NCI-H345 treated with DMSO at 0.1 percent for 48 hours (cell line): ENCODE measurements around the gene FNDC3B.
"Not testable (repeated sequence)": the region's sequence is repeated elsewhere in the genome, so short reads cannot be mapped to it uniquely, and the experiment has no call there.

Source experiments
- DNase-seq: peaks from one replicate; lab custom pipeline; 2025; ENCODE audit not compliant: unreplicated experiment; lab: John Stamatoyannopoulos, UW

Gene FNDC3B

DNA sequence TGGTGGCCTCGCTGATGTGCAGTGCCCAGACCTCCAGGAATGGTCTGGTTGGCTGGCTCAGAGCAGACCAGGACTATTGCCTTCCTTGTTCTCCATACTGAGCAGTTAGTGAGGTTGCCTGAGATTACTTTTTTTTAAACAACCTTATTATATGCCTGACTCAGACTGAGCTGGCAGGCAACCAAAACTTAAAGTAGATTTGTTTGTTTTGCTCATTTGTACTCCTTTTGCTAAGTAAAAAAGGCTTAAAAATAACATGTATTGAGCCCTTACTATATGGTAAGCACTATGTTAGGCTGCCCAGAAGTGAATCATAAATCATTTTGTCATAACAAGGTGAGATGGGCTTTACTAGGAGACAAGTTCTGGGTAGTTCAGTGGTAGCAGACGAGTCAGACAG lies 316.5 kb downstream of the FNDC3B start:
- DNase-seq: no peak

GRCh38 chr3:172356427-172356826 lies 317.0 kb downstream of the FNDC3B start:
- DNase-seq: no peak

DNA sequence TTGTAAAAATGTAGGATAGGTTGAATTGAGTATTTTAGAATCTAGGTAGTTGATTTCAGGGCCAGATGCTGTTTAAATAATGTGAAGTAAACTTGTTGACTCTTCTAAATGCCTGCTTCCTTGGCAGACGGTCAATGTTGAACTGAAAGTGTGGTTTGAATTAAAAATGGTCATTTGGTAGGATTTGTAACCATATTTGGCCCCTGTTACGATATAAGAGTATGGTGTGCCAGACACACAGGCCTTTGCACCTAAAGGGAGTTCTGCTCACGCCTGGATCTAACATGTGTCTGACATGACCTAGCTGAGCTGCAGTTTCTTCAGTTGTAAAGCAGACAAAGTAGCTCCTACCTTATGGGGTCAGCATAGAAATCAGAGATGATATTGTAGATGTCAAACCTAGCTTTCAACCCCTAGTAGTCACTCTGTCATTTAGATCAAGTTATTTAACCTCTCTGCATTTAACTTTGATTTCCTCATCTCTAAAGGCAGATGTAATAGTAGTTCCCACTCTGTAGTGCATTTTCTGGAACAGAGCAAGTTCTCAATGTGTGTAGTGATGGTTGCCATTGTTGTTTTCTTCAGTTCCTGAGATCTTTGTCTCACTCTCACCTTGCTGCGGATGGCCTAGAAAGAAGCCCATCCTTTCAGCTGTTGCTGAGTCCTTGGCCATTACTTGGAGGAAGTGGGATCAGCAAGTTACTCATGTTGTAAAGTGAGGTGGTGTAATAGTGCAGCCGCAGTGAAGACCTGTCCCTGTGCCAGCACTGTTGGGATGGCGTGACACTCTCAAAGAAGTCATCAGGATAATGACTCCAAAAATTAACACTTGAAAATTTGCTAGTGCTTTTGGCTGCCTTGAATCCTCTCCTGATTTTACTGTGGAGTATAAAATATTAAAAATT lies 318.7 kb downstream of the FNDC3B start:
- no peak for DNase-seq

GRCh38 chr3:172359231-172359630 lies 319.9 kb downstream of the FNDC3B start:
- no peak for DNase-seq

DNA sequence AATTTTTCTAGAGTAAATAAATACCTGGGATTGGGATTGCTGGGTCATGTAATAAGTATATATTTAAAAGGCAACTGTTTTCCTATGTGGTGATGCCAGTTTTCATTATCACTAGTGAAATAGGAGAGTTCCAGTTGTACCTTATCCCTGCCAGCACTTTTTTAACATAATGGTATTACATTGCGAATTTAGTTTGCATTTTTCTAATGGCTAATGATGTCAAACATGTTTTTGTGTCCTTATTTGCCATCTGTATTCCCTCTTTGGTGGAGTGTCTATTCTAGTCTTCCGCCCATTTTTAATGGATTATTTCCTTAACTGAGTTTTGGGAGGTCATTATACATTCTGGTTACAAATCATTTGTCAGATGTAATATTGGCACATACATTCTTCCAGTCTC lies 320.6 kb downstream of the FNDC3B start:
- DNase-seq: no peak

DNA sequence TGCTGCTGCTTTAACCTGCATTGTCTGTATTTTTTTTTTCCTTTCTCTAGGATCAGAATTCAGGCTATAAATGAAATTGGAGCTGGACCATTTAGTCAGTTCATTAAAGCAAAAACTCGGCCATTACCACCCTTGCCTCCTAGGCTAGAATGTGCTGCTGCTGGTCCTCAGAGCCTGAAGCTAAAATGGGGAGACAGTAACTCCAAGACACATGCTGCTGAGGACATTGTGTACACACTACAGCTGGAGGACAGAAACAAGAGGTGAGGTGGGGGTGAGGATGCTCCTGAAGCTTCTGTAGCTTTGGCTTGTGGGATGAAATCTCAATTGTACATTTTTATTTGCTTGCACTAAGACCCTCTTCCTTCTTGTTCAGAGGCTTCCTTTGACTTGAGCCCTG lies 323.2 kb downstream of the FNDC3B start:
- no peak for DNase-seq

- DNase-seq: no peak
Observed at GRCh38 chr3:172364374-172365027, 325.1 kb downstream of the FNDC3B start.

- DNase-seq: no peak
Observed at GRCh38 chr3:172365028-172365567, 325.7 kb downstream of the FNDC3B start.

DNA sequence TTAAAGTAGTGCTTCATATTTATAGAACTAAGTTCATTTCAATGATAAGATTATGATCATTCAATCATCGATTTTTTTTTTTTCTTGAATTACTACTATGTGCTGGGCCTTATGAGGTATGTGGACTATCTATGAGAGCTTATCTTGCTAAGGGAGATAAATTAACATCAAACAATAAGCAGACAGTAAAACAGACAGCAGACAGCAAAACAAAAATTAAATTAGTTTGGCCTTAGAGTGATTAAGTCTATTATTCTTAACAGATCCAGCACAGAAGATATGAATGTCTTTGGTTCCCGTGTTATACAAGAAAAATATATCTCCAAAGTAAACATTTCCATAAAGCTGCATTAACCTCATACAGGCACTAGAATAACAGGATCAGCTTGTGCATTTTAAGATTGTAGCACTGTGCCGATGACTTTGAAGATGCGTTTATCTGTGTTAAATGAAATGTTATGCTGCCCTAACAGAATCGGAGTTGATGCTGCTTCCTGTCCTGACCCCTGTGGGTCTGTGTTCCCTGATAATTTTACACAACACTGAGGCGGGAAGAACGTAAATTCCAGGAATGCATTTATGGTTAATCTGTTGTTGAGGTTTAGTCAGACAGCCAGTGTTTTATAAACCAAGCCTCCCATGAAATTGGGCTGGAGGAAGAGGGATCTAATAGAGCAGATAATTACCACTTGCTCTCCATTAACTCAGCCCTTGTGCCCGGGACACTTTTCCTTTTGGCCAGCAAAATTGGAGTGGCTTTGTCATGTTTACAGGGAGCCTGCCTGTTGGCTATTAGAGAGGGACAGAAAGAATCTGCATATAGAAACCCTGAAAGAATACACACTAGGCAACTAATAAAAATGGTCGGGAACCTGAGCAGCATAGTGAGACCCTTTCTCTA lies 328.1 kb downstream of the FNDC3B start:
- DNase-seq: no peak

DNA sequence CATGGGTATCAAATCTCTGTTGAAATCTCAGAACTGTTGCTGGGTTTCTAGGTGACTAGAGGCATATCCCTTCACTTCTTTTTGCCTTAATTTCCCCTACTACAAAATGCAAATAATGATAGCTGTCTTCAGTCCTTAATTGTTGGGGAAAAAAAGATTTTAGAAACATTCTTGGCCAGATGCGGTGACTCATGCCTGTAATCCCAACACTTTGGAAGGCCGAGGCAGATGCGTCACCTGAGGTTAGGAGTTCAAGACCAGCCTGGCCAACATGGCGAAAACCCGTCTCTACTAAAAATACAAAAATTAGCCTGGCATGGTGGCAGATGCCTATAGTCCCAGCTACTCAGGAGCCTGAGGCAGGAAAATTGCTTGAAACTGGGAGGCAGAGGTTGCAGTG lies 329.2 kb downstream of the FNDC3B start:
- DNase-seq: not testable (repeated sequence)

DNA sequence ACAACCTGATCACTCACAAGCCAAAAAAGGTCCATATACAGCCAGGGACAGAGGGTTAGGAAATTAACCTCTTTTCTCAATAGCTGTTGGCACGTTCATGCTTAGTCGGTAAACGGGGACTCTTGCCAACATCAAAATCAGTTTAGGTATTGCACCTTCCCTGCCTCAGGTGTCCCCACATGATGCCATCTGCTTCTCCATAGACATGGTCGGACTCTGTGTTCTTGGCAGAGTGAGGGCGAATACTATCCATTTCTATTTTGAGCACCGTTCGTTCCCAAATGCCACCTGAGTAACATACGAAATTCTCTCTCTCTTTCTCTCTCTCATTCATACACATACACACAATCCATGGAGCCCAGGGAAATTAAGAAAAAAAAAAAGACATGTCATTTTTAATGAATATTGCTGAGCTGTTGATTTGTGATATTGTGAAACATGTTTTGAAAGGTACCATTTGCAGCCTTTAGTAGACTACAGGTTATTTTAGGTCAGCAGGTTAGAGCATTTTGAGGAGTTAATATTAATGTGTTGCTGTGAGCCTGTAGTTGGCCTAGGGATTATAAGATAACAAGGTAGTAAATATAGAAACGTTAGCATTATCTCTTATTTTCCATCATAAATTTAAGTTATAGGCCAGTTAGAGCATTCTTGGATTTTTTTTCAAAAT lies 330.3 kb downstream of the FNDC3B start:
- DNase-seq: no peak

GRCh38 chr3:172370419-172370818 lies 331.0 kb downstream of the FNDC3B start:
- no peak for DNase-seq

- DNase-seq: no peak
Observed at GRCh38 chr3:172371544-172371943, 332.2 kb downstream of the FNDC3B start.

DNA sequence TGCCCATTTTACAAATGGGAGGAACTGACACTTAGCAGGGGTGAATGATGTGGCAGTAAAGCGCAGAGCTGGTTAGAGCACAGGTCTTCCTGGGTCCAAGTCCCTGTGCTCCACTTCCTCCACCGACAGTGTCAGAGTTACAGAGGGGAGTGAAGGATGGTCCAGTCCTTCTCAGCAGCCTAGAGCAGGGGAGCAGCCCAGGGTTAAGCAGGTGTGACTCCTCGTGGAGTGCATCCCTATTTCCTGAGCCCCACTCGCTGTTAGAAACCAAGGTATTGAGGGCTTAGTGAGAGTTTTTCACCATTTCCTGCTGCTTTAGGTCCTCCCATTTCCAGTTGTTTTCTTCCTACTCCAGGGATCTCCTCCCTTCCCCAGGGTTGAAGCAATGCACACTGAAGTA lies 333.5 kb downstream of the FNDC3B start:
- DNase-seq: no peak

DNA sequence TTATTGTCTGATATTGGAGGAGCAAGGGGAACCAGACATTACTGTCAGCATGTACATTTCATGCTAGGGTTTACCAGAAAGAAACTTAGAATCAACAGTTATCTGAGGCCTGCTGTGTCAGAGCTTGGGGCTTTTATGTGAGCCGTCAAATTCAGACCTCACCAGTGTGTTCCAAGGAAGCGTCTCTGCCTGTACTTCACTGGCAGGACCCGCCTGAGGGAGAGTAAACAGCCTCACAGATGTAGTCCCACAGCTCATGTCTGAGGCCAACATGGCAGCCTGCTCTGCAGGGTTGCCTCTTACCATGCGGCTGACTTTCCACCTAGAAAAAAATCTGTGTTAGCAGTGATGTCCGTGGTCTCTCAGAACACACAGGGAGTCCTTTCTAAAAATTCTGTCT lies 334.5 kb downstream of the FNDC3B start:
- no peak for DNase-seq

DNA sequence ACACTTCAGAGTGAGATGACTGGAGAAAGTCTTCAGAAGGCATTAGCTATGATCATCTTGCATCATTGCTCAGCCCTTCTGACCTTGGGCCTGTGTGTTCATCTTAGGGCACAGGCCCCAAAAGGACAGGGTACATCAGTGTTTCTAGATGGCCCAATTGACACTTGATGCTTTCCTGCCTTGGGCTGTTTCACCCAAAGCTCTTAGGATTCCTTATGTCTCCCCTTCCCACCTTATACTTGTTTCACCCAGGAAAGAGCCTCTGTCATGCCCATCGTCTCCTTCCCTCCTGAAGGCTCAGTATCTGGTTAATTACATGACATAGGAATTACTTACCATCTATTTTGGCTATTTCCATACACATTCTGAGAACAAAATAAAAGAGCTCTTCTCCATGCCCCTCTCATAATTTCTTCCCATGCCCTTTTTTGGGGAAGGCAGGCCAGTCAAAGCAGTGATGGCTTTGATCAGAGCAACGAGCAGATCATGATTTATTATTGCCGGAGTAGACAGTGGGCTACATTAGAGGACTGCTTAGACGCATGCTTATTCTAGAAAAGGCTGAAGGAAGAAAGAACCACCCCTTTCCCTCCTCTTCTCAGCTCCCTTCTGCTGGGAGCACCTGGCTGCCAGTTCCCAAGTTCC lies 335.9 kb downstream of the FNDC3B start:
- DNase-seq: no peak

DNA sequence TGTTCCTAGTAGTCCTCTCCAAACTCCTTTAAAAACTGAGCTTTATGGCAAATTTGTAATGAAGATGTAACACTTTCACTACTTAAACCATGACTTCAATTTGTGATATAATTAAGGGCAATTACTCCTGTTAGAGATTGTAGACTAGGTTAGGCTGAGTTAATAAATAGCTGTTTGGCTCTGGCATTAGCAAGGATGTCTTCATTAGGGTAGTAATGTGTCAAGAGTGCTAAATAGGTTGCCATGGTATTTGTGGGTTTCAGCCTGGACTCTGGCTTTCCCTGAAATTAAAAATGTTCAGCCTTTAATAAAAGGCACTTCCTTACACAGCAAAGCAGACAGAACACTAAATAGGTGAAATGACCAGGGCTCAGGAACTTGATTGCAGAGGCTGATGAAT lies 337.0 kb downstream of the FNDC3B start:
- no peak for DNase-seq

DNA sequence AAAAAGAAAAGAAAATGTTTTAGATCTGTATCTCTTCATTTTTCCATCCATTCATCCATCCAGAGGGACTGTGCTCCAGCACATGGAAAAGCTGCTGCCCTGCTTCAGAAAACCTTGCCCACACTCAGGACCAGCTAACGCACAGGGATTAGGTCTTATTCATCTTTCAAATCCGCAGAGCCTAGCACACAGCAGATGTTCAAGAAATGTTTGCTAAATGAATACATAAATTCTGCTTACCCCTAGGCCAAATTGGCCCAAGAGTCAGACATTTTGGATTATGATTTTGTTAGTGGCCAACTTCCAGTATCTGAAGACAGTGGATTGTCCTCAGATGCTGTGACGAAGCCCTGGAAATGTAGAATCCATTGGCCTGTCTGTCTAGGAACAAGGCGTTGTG lies 337.5 kb downstream of the FNDC3B start:
- no peak for DNase-seq

GRCh38 chr3:172378439-172378838 lies 339.1 kb downstream of the FNDC3B start:
- no peak for DNase-seq

DNA sequence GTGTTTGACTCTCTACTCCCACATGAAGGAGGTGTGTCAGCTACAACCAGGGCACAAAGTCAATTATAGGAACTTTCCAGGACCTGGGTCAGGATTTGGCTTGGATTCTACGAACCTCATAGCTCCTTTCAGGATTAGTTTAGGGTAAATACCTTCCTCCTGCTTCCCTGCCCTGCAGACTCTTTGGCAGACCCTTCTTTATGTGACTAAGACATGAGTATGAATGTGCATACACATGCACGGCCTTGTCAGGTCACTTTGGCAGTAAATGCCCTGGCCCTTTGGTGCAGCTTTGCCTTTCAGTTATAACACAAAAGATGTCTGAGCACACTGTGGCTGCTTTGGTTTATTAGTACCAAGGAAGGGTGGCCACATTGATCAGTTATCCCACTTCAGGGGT lies 340.0 kb downstream of the FNDC3B start:
- no peak for DNase-seq
